NCI-H446 treated with DMSO at 0.1 percent for 48 hours (cell line): ENCODE measurements around the gene NOTO.

ENCODE experiments used
- DNase-seq: peaks from one replicate; lab custom pipeline; 2025; lab: John Stamatoyannopoulos, UW

NOTO gene

DNA sequence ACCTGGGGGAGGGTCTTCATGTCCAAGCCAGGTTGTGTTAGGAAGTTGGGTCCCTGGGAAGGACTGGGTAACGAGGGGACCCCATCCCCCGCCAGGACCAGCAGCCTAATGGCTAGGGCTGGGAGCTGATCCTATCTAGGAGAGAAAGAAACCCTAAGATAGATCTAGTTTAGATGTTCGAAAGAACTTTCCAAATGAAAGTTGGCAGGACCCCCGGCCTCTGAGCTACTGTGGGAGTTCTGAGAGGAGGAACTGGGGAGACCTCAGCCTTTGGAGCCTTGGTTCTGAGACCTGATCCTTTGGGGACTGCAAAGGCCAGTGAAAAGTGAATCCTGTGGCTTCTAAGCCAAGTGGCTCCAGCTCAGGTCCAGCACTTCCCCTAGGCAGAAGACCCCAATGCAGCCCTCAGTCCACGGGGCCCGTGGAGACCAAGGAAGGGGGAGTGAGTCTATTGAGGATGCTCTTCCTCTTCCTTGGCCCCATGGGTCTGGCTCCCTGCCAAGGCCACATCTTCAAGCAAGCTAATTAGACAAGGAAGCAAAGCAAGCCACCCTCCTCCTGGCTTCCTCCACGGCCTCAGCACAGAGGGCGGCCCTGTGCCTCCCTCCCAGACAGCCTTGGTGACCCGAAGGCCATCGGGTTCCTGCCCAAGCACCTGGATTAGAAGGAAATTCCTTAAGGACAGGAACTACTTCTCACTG is 55.2 kb downstream of the NOTO start:
- DNase-seq, result no peak

DNA sequence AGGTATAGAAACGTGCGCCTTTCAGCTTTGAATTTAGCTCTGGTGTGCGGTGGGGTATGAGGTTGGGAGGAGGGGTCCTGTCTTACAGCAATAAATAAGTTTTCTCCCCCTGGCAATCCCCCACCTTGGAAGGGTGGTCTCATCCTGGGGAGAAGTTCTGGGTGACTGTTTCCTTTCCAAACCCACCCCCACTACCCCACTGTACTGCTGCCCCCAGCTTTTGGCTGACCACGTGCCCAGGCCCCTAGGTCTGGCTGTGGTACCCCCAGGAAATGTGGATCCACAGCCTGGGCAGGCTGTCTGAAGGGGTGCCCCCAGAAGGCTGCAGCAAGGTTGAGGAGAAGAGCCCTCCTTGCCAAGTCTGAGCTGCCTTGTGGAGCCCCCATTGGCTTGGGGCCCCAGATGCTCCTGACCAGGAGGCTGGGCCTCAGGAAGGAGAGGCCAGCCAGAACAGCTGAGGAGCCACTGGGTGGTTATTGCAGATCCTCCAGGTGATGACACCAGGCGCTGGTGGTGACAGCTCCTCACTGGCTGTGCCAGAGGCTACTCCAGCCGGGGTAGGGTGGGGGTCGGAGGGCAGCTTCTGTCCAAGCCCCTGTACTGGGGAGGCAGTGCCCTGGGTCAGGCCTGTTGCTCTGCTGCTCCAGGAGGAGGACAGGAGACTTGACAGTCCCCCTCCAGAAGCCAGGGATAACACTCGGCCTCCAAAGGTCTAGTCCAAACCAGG is 56.0 kb downstream of the NOTO start:
- DNase-seq, result no peak

DNA sequence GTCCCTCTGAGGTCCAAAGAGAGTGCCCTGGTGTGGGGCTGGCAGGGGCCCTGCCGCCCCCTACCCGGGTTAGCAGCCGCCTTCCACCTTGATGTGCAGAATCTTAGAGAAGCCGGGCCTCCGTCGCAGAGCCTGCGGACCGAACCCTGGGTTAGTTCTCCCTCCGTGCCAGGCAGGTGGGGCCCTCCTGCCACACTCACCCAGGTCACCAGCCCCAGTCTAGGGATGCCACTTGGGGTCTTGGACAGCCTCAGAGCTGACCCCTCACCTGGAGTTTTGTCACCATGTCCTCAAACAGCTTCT is 56.5 kb downstream of the NOTO start:
- no peak for DNase-seq

DNA sequence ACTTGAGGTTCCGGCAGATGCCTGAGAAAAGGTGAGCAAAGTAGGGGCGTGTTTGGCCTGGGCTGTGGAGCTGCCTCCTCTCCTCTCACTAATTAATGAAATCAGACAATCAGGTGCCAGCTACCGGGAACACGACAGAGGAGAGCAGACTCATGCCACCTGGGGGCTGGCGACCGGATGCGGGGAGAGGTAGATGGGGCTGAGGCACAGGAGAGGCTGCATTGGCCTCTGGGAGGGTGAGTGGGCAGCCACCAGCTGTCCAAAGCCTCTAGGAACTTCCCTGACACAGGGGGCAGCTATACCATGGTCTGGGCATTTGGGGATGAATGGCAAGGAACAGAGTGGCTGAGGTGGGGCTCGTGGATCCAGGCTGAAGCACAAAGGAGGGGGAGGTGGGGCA is 56.9 kb downstream of the NOTO start:
- DNase-seq, result no peak

DNA sequence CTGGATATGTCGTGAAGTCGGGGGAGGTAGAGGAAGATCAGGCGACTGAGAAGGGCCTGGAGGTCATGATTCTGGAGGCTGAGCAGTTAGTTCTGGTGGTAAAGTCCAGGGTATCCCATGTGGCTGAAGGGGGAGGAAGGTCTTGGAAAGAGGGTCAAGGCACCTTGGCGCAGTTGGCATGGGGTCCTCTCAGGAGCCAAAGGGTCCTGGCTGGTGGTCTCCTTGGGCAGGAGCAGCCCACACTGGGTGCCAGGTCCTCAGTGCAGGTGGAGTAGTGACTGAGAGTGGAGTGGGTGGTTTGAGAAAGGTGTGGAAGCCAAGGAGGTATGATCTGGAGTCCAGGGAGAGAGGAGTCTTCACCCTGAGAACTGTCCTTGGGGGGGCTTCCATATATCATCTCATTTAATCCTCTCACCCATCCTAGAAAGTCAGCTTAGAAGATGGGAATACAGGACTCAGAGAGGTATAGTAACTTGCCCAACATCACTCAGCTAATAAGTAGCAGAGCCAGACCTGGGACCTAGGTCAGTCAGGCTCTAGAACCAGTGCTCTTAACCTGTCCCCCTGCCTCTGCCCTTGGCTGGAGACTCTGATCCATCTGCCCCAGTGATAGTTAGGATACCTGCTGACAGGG is 57.4 kb downstream of the NOTO start:
- DNase-seq, result no peak

DNA sequence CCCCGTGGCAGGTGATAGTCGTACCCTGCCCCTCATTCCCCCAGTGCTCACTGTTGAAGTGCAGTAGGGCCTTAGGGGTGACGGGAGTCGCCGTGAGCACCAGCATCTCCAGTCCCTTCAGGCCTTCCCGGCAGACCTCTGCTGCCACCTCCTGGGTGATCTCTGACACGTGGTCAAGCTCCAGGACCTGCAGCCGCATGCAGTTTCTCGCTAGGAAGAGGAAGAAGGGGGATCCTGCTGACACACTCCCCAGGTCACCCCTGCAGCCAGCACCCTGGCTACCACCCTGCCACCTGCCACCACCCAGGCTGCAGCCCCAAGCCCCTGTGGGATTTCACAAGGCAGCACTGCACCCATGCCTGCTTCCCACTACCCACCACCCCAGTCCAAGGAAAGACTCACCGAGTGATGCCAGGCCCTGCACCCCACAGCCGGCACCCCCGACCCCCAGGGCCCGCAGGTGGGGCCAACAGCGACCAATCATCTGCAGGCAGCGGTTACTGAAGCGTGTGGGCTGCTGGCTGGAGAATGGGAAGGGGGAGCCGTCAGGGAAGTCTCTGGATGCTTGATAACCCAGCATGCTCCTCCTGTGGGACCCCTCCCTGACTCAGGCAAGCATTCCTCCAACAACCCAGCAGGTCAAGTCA is 58.1 kb downstream of the NOTO start:
- no peak for DNase-seq
